Left kidney (tissue), 8 donors: ENCODE data around the gene POLD3. TPM values are rescaled to one million over a fixed set of nuclear protein-coding genes. Genes with fewer than 3 reads are reported as not detected.

Experiments used
- DNase-seq: peaks from one replicate; pipeline ENCODE4 v3.0.0-alpha.2; 2013
- long read RNA-seq, 8 donors: transcript quantifications; one replicate each; lab custom pipeline, GENCODE V29; 2026
- polyA plus RNA-seq: library from polyadenylated mRNA; unstranded; fragments of 120-200 nt; gene quantifications from one replicate; pipeline ENCODE4 v1.2.1, GENCODE V29; 2013; ENCODE audit not compliant: insufficient read length

Gene POLD3, protein sequence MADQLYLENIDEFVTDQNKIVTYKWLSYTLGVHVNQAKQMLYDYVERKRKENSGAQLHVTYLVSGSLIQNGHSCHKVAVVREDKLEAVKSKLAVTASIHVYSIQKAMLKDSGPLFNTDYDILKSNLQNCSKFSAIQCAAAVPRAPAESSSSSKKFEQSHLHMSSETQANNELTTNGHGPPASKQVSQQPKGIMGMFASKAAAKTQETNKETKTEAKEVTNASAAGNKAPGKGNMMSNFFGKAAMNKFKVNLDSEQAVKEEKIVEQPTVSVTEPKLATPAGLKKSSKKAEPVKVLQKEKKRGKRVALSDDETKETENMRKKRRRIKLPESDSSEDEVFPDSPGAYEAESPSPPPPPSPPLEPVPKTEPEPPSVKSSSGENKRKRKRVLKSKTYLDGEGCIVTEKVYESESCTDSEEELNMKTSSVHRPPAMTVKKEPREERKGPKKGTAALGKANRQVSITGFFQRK
- 44.3 TPM for polyA plus RNA-seq
- long read RNA-seq, donor 1, transcript POLD3-201 (12 exons, 3,821 nt): major isoform, 5 of 10 reads
- long read RNA-seq, donor 1, partial matches to known transcripts: 5 of 10 reads
- long read RNA-seq, donor 1, other reads (novel, unspliced or antisense): 0 of 10 reads
- long read RNA-seq, donor 2, partial matches to known transcripts: 8 of 11 reads
- long read RNA-seq, donor 2, other reads (novel, unspliced or antisense): 0 of 11 reads
- long read RNA-seq, donor 3, partial matches to known transcripts: 0 of 2 reads
- long read RNA-seq, donor 3, other reads (novel, unspliced or antisense): 0 of 2 reads
- long read RNA-seq, donor 4, partial matches to known transcripts: 0 of 1 reads
- long read RNA-seq, donor 4, other reads (novel, unspliced or antisense): 0 of 1 reads
- long read RNA-seq, donor 5, transcript POLD3-201 (12 exons, 3,821 nt): major isoform, 7 of 8 reads
- long read RNA-seq, donor 5, partial matches to known transcripts: 0 of 8 reads
- long read RNA-seq, donor 5, other reads (novel, unspliced or antisense): 0 of 8 reads
- long read RNA-seq, donor 6, partial matches to known transcripts: 6 of 10 reads
- long read RNA-seq, donor 6, other reads (novel, unspliced or antisense): 0 of 10 reads
- long read RNA-seq, donor 7, partial matches to known transcripts: 9 of 16 reads
- long read RNA-seq, donor 7, other reads (novel, unspliced or antisense): 0 of 16 reads
- long read RNA-seq, donor 8, partial matches to known transcripts: 5 of 8 reads
- long read RNA-seq, donor 8, other reads (novel, unspliced or antisense): 0 of 8 reads

DNA sequence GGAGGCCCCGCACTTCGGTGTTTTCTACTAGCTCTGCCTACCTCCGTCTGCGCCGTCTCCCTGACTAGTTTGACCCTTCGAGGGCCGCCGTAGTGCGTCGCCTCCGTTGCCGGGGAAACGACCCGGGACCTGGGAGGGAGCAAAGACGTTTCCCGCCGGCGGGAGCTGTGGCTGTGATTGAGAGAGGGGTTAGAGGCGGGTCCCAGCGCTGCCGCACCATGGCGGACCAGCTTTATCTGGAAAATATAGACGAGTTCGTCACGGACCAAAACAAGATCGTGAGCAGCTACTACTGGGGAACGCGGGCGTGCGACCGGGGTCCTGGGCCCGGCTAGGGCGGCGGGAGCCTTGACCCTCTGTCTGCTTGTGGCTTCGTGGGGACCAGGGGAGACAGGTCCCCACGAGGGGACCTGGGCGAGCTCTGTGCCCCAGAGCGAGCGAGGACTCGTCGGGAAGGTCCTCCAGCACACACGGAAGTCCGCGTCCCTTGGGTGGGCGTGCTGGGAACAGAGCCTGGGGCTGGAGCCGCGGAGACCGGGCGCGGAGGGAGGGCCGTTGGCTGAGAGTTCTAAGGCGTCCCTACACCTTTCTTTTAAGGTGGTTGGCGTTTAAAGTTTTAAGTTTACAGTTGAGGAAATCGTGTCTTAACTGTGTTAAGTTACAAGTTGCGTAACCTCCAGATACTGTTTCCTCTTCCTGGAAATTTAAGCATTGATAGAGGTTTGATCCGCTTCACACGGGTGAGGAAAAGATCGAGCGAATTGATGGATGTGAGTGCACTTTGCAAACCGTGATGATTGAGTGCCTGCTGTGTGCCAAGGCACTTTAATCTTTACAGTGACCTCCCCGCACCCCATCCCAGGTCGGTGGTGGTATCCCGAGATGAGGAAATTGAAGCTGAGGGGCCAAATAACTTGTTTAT is at the start of gene POLD3:
POLD3 (plus strand) TSS at position 142 of the 922 bp plus-strand sequence; CDS start at position 219, 77 bp downstream.
- peak; percentile 95 for DNase-seq

- DNase-seq: no peak
These were observed 48.4 kb upstream of the POLD3 start for GRCh38 chr11:74543991-74544390.

GRCh38 chr11:74546752-74547151 is 45.6 kb upstream of the POLD3 start:
- no peak for DNase-seq

DNA sequence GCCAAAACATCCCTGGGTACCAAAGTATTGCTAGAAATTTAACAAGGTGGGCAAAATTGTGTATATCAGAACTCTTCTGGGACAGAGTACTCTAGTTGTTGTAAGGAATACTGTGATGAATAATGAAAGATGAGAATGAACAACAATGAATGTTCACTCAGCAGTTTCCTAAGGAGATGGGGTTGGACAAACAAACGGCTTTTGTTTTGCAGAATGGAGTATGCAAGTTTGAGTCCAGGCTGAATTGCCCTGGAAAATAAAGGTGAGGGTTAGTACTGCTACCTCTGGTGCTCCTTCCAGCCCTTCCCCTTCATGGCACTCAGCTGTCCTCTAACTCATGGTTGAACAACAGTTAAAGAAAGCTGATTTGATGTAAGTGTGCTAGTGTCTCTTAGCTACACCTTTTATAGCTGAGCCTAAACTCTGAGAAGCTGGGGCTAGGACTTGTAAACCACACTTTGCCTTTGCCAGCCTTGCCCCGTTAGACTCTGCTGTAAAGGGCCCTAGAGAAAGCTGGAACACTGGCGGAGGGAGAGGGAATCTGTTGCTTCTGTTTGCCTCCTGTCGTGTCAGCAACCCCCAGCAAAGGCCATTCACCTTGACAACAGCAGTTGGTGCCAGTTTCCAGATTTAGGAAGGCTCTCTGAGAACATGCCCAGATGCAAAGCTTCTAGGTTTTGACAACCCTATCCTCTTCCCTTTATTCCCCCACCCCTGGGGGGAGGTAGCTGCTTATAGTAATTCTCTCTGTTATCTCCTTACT is 41.2 kb upstream of the POLD3 start:
- DNase-seq: no peak

GRCh38 chr11:74551754-74552145 is 40.6 kb upstream of the POLD3 start:
- DNase-seq: no peak

- no peak for DNase-seq
These were observed 34.9 kb upstream of the POLD3 start for GRCh38 chr11:74557526-74557925.

DNA sequence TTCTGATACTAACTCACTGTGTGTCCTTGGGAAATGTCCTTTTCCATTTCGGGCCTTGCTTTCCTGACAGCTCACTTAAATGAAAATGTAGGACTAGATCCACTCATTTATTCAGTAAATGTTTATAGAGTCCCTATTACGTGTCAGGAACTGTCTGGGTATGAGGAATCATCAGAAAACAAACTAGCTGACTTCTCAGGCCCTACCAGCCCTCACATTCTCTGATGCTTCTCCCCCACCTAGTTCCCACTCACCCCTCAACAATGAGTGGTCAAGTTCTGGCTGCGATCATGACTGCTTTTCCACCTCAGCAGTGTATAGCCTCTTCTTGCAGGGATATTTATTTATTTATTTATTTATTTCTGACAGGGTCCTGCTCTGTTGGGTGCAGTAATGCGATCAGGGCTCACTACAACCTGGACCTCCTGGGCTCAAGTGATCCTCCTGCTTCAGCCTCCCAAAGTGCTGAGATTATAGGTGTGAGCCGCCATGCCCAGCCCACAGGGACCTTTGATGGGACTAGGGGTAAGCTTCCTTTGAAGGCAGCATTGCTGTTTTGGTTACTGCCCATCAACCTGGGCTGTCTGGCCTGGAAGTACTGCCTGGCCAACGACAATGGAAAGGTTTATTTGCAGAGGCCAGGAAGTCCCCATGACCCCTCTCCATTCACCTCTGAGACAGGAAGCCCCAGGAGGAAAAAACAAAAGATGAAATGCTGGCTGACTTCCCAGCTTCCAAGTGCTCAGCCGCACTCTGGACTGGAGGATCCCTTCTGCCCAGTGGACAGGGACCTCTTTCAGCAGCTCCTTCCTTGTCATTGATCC is 33.1 kb upstream of the POLD3 start:
- DNase-seq: no peak

DNA sequence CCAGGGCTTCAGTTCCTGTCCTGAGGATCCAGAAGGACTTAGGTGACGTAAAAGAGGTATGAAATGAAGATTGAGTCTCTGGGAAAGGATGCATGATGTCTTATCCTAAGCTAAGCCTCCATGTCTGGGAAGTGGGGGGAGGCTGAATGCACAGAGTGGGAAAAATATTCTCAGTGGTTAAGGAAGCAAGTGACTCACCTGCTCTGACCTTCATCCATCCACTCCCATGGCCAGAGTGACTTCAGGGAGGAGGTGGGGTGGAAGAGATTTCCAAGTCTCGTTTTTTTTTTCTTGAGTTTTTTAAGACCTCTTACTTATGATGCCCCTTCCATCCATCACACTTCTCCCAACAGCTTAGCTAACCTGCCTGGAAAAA is 32.5 kb upstream of the POLD3 start:
- no peak for DNase-seq

DNA sequence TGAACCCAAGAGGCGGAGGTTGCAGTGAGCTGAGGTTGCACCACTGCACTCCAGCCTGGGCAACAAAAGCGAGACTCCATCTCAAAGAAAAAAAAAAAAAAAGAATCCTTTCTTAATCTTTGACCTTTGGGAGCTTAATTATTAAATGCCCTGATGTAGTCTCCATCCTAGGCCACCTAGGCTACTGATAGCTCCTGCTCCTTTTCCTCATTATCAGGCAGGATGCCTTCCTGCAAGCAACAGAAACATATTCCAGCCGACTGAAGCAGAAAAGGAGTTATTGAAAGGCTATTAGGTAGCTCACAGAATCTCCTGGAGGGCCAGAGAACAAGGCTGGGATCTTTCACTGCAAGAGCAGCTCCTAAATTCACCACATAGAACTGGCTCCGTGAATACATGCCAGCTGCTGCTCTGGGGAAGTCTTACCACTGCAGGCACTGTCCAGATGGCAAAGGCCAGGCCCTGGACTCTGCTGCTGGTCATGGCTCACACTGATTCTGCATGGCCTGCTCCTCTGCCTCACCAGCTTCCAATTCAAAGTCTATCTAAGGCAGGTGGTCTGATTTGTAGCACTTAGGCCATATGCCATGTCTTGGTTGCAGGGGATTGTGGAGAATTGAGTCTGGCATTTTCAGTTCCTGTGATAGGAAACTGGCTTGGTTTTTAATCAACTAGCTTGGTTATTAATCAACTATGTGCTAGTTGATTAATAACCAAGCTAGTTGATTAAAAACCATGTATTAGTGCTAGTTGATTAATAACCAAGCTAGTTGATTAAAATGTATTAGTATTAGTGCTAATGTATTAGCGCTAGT is 26.0 kb upstream of the POLD3 start:
- DNase-seq: no peak

GRCh38 chr11:74568028-74568427 is 24.4 kb upstream of the POLD3 start:
- DNase-seq: no peak

- no peak for DNase-seq
These were observed 21.9 kb upstream of the POLD3 start for GRCh38 chr11:74570266-74571061.

DNA sequence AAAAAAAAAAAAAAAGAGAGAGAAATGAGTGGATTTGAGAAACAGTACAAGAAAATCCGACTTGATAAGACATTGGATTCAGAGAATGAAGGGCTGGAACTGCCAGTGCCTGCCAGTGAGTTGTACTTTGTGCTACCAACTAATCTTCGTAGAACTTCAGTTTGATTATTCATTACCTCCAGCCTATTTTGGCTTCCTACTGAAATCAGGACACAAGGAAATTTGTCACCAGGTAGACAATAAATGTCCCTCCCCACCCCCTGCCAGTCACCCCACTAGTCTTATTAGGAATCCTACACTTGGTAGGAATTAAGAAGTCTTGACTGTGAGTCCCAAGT is 21.4 kb upstream of the POLD3 start:
- DNase-seq: no peak

- DNase-seq: no peak
These were observed 20.0 kb upstream of the POLD3 start for GRCh38 chr11:74572349-74572748.

DNA sequence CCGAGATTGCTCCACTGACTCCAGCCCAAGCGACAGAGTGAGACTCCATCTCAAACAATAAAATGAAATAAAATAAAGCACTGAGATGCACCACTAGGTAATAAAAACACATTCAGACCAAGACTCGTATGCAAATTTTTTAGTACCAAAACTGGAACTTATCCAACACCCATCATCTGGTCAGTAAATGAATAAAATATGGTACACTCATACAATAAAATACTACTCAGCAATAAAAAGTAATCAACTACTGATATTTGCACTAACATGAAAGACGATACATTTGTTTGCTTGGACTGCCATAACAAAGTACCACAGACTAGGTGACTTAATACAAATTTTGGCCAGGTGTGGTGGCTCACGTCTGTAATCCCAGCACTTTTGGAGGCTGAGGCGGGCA is 17.8 kb upstream of the POLD3 start:
- DNase-seq: no peak

- no peak for DNase-seq
These were observed 16.4 kb upstream of the POLD3 start for GRCh38 chr11:74575999-74576398.

GRCh38 chr11:74577181-74577580 is 15.2 kb upstream of the POLD3 start:
- no peak for DNase-seq

DNA sequence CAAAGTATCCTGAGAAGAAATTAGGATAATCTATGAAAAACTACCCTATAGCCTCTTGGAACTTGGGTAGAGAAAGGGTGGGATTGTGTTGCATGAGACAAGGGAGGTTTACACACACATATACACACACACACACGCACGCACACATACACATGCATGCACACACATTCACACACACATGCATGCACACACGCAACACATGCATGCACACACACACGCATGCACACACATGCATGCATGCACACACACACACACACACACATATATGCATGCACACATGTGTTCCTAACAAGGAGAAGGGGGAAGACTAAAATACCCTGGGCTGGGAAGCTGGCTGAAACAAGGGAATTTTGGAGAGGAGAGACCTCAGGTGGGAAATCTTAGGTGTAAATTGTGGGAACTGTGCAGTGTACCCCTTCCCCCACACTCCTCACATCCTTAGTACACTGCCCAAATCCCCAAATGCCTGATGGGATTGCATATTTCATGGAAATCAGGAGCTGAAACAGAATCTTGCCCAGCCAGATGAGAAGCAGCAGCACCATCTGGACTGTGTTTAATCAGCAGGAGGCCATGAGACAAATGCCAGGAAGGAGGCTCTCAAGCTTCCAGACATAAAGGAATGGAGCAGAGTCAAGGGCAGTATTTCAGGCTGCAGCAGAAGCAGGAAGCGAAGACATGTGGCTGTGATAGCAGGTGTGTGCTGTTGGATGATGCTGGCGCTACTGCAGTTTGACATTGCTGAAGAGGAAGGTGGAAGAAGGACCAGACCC is 14.6 kb upstream of the POLD3 start:
- DNase-seq: no peak
